ENCODE results near the gene JAKMIP1. TPM values are rescaled to one million over a fixed set of nuclear protein-coding genes. Genes with fewer than 3 reads are reported as not detected.

The JAKMIP1 gene
- total RNA-seq, 2 experiments from 2014 or later, result 5.6 to 6.3 TPM

DNA sequence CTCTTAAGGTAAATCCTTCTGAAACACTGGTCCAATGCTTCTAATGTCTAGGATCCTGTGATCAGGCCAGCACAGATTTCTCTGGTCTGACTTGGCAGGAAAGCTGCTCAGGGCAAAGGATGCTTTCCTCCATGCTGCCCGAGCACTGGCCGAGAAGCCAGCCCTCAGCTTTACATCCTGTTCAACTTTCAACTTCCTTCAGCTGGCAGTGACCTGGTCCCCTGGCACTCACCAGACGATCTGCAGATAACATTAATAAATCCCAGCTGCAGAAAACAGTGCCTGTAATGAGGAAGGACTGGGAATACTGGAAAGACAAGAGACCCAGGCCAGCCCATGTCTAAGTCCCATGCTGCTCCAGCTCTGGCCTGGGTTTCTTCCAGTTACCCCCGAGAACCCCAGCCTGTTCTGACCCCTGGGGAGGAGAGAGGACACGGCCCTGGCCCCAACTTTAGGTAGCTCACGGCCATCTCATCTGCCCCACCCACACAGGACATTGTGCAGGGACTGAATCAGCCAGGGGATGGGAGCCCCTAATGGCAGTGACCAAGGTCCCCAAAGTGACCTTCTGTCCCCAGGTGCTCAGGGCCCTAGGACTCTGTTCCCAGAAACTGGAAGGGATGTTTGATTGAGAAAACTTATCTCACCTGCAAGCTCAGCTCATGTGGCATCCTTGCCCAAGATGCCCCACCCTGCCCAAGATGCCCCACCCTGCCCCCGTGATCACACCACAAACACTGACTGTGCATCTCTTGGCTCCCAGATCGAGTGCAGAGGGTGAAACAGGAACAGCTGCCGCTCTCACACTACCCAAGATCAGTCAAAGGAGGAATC, 28.0 kb downstream of the JAKMIP1 start:
- DNase-seq, result no peak
- no peak overlapping the region for H3K27ac Mint-ChIP-seq
- no peaks in the 10 kb centered on the region for H3K27me3 Mint-ChIP-seq
- peaks cover 2% of the 10 kb centered on the region for H3K36me3 Mint-ChIP-seq (ENCODE audit: low read depth)
- POLR2A ChIA-PET, result interaction anchor here (1.2 kb wide), 1 partner anchor 8 kb away, joined by 4 read pairs; no protein-coding TSS in a partner anchor
- CTCF ChIA-PET, result interaction anchor here (0.8 to 1.0 kb wide), 2 partner anchors 78 to 156 kb away, joined by 4 read pairs; no protein-coding TSS in a partner anchor
- no peak overlapping the region for H3K4me3 Mint-ChIP-seq
- ATAC-seq, result peak; percentile 49
- no peak for TF ChIP-seq CTCF (IDR thresholded peaks at IDR 0.05)
- intact Hi-C loops (cut with micrococcal nuclease), result no loop called here
- peaks cover 2% of the 10 kb centered on the region for H3K9me3 Mint-ChIP-seq
- H3K4me1 Mint-ChIP-seq (ENCODE audit: low read depth), result peaks cover 5% of the 10 kb centered on the region

GRCh38 chr4:6169239-6169638, 31.1 kb downstream of the JAKMIP1 start:
- no peak for TF ChIP-seq CTCF (IDR thresholded peaks at IDR 0.05)
- H3K4me1 Mint-ChIP-seq (ENCODE audit: low read depth), result peaks cover 5% of the 10 kb centered on the region
- intact Hi-C loops (cut with micrococcal nuclease), result no loop called here
- ChIA-PET CTCF (no interaction called here), POLR2A (no interaction called here)
- DNase-seq (no peak), ATAC-seq (no peak)
- H3K9me3 Mint-ChIP-seq, result peaks cover 2% of the 10 kb centered on the region
- H3K27me3 Mint-ChIP-seq, result no peaks in the 10 kb centered on the region
- H3K36me3 Mint-ChIP-seq (ENCODE audit: low read depth), result peaks cover 2% of the 10 kb centered on the region
- no peak overlapping the region for H3K4me3 Mint-ChIP-seq
- no peak overlapping the region for H3K27ac Mint-ChIP-seq

- H3K27me3 Mint-ChIP-seq, result no peaks in the 10 kb centered on the region
- H3K4me1 Mint-ChIP-seq (ENCODE audit: low read depth), result no peaks in the 10 kb centered on the region
- ChIA-PET CTCF (no interaction called here), POLR2A (no interaction called here)
- TF ChIP-seq CTCF (IDR thresholded peaks at IDR 0.05), result no peak
- no peak overlapping the region for H3K27ac Mint-ChIP-seq
- intact Hi-C loops (cut with micrococcal nuclease), result no loop called here
- H3K9me3 Mint-ChIP-seq, result no peaks in the 10 kb centered on the region
- H3K4me3 Mint-ChIP-seq, result no peak overlapping the region
- ATAC-seq (no peak), DNase-seq (no peak)
- no peaks in the 10 kb centered on the region for H3K36me3 Mint-ChIP-seq (ENCODE audit: low read depth)
These were observed 34.6 kb downstream of the JAKMIP1 start for GRCh38 chr4:6165766-6166165.

DNA sequence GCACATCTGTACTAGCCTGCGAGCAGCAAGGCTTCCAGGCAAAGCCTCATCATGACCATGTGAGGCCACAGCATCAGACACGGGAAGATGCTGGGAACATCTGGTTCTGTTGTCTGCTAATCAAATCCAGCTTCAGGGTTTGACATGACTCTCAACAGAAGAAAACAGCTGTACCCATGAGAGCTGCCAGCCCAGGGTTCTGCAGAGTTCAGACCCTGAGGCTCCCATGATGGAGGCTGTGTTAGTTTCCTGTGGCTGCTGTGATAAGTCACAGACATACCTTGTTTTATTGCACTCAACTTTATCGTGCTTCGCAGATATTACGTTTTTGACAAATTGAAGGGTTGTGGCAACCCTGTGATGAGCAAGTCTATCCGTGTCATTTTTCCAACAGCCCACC, 37.5 kb downstream of the JAKMIP1 start:
- H3K4me1 Mint-ChIP-seq (ENCODE audit: low read depth), result no peaks in the 10 kb centered on the region
- no peaks in the 10 kb centered on the region for H3K9me3 Mint-ChIP-seq
- no peaks in the 10 kb centered on the region for H3K27me3 Mint-ChIP-seq
- CTCF ChIA-PET, result no interaction called here
- ATAC-seq (no peak), DNase-seq (no peak)
- TF ChIP-seq CTCF (IDR thresholded peaks at IDR 0.05), result no peak
- H3K4me3 Mint-ChIP-seq, result no peak overlapping the region
- no peak overlapping the region for H3K27ac Mint-ChIP-seq
- no peaks in the 10 kb centered on the region for H3K36me3 Mint-ChIP-seq (ENCODE audit: low read depth)
- POLR2A ChIA-PET, result no interaction called here
- intact Hi-C loops (cut with micrococcal nuclease), result no loop called here

DNA sequence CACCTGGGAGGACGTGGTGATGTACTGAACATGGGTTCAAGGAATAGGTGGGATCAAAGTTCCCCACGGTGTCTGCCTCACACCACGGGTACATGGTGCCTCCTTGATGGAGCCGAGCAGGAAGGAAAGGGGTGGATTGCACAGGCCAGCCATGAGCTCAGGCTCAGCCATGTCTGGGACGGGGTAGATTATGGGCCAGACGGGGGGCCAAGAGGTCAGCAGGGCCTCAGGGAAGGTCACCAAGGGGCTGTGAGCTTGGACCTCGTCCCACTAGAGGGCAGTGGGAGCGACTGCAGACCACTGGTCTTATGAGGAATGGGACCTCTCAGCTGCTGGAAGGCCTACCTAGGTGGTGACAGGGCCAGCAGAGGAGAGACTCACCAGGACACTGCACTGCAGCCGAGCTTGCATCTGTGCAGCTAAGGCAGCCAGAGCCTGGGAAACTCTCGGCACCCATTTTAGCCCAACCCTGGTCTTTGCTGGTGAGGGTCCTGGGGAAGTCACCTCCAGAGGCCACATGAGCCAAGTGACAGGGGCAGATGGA, 38.4 kb downstream of the JAKMIP1 start:
- ATAC-seq (no peak), DNase-seq (no peak)
- Mint-ChIP-seq H3K36me3 (ENCODE audit: low read depth) (no peaks in the 10 kb centered on the region), H3K4me1 (ENCODE audit: low read depth) (no peaks in the 10 kb centered on the region), H3K9me3 (no peaks in the 10 kb centered on the region), H3K27ac (no peak overlapping the region), H3K4me3 (no peak overlapping the region), H3K27me3 (no peaks in the 10 kb centered on the region)
- intact Hi-C loops (cut with micrococcal nuclease), result no loop called here
- no peak for TF ChIP-seq CTCF (IDR thresholded peaks at IDR 0.05)
- ChIA-PET POLR2A (no interaction called here), CTCF (no interaction called here)
